Measurements from ENCODE around the gene RAB11FIP4. TPM values are rescaled to one million over a fixed set of nuclear protein-coding genes. Genes with fewer than 3 reads are reported as not detected.

RAB11FIP4 gene
- total and polyA plus RNA-seq, 9 of the 15 experiments (the other 6 are each of a cell fraction or from before 2014, with no cell fraction given) = 0.62 to 16.6 (median 8.9) TPM

- peaks cover 33% of the 10 kb centered on the region; the same call in 2 of the 3 replicates for H3K36me3 ChIP-seq (ENCODE audit: control insufficient read depth, insufficient read depth, low read length)
- no peak overlapping the region for H3K4me3 ChIP-seq
- TF ChIP-seq TCF3 (CRISPR knock-in tag; IDR thresholded peaks at IDR 0.05) = no peak
- no peak for TF ChIP-seq GTF2E2 (tag; IDR thresholded peaks at IDR 0.05)
- no peak for TF ChIP-seq ZNF408 (CRISPR knock-in tag; IDR thresholded peaks at IDR 0.05; ENCODE audit: low read depth)
- TF ChIP-seq RFX1 (IDR thresholded peaks at IDR 0.05) = no peak
- no peak for TF ChIP-seq RHOXF2B (CRISPR knock-in tag; conservative IDR thresholded peaks at IDR 0.05)
- TF ChIP-seq E2F1 (CRISPR knock-in tag; IDR thresholded peaks at IDR 0.05) = no peak
- no peak for FAIRE-seq
- H3K27me3 ChIP-seq (ENCODE audit: control insufficient read depth in 2 of 2, insufficient read depth in 2 of 2, low read length in 2 of 2) = no peaks in the 10 kb centered on the region
- POLR2A ChIA-PET = interaction anchor here (0.7 kb wide), 1 partner anchor 709 kb away, joined by 3 read pairs; no protein-coding TSS in a partner anchor
- ATAC-seq = no peak
- 96% methylated on average over 2 of the region's 2 CpGs for WGBS (ENCODE audit: insufficient coverage, low coverage, missing lambda C conversion rate)
- no peak overlapping the region for H3K4me2 ChIP-seq (ENCODE audit: insufficient read depth, low read length)
- no peak for DNase-seq (ENCODE audit: extremely low read depth in 1 of 4, low spot score in 3 of 4)
- no peaks in the 10 kb centered on the region for H3K4me1 ChIP-seq (replicated peaks in 1 of 2; ENCODE audit: control insufficient read depth in 2 of 2, insufficient read depth in 2 of 2, low read length in 2 of 2)
- in situ Hi-C loops (cut with MboI) = loop anchor here (10.0 kb wide), 1 partner anchor 460 kb away; no protein-coding TSS in a partner anchor
- H3K79me2 ChIP-seq (ENCODE audit: control insufficient read depth, insufficient read depth, low read length) = no peaks in the 10 kb centered on the region
- BruUV-seq (replicated peaks) = no TSS peak
- H3K27ac ChIP-seq (ENCODE audit: extremely low read depth, low read depth, low read length) = no peak overlapping the region
- no peak overlapping the region for H3K9ac ChIP-seq (ENCODE audit: insufficient read depth in 1 of 2, low read depth in 2 of 2, low read length in 2 of 2)
- no peak overlapping the region for H2AFZ ChIP-seq (ENCODE audit: low read depth, low read length)
- CTCF ChIA-PET (ENCODE audit: low intra/inter-chr PET ratio) = no interaction called here
- H3K9me1 ChIP-seq (ENCODE audit: control insufficient read depth, insufficient read depth, low read length) = no peaks in the 10 kb centered on the region
- intact Hi-C loops (cut with micrococcal nuclease) = loop anchor here (5.0 to 10.0 kb wide), 2 partner anchors 107 to 160 kb away; no protein-coding TSS in a partner anchor
- no peaks in the 10 kb centered on the region for H4K20me1 ChIP-seq (replicated peaks; ENCODE audit: control insufficient read depth, insufficient read depth, low read length)
- H3K9me3 ChIP-seq (replicated peaks; ENCODE audit: control insufficient read depth, insufficient read depth, low read depth, low read length) = no peaks in the 10 kb centered on the region
These were observed 17.0 kb upstream of the RAB11FIP4 start for GRCh38 chr17:31374503-31374902.

All from K562 (cell line).